ENCODE results near the gene KCNB1. TPM values are rescaled to one million over a fixed set of nuclear protein-coding genes. Genes with fewer than 3 reads are reported as not detected.
A peak's percentile ranks its signal among the peaks of the same experiment; 100 is the strongest.

The KCNB1 gene
- polyA plus RNA-seq (2012; ENCODE audit: low read depth, missing spikeins), result 0.03 TPM

- DNase-seq (ENCODE audit: insufficient read length, low spot score) (peak; percentile 63), FAIRE-seq (no peak)
- TF ChIP-seq PAX5 (IDR thresholded peaks at IDR 0.05; ENCODE audit: insufficient read depth, low read length, severe bottlenecking) (no peak), POU2F2 (IDR thresholded peaks at IDR 0.05; ENCODE audit: low read depth, low read length) (no peak), POLR2AphosphoS5 (IDR thresholded peaks at IDR 0.05; ENCODE audit: low read depth, low read length) (no peak), SPI1 (IDR thresholded peaks at IDR 0.05; ENCODE audit: low read depth, low read length) (no peak), TAF1 (IDR thresholded peaks at IDR 0.05; ENCODE audit: low read depth, low read length) (no peak), POLR2A (IDR thresholded peaks at IDR 0.05; ENCODE audit: low read depth, low read length) (no peak)
Observed at GRCh38 chr20:49482621-49483017, at the start of gene KCNB1. Gene KCNB1 (minus strand): TSS chr20:49482668. CDS start chr20:49482480, 188 bp downstream.

- DNase-seq (ENCODE audit: insufficient read length, low spot score), result no peak
- FAIRE-seq, result no peak
- TF ChIP-seq POLR2AphosphoS5 (IDR thresholded peaks at IDR 0.05; ENCODE audit: low read depth, low read length), result no peak
- no peak for TF ChIP-seq SPI1 (IDR thresholded peaks at IDR 0.05; ENCODE audit: low read depth, low read length)
- no peak for TF ChIP-seq TAF1 (IDR thresholded peaks at IDR 0.05; ENCODE audit: low read depth, low read length)
- no peak for TF ChIP-seq POU2F2 (IDR thresholded peaks at IDR 0.05; ENCODE audit: low read depth, low read length)
- no peak for TF ChIP-seq PAX5 (IDR thresholded peaks at IDR 0.05; ENCODE audit: insufficient read depth, low read length, severe bottlenecking)
- TF ChIP-seq POLR2A (IDR thresholded peaks at IDR 0.05; ENCODE audit: low read depth, low read length), result no peak
Observed at GRCh38 chr20:49529470-49529869, 47.0 kb upstream of the KCNB1 start.

- FAIRE-seq (no peak), DNase-seq (ENCODE audit: insufficient read length, low spot score) (no peak)
- no peak for TF ChIP-seq TAF1 (IDR thresholded peaks at IDR 0.05; ENCODE audit: low read depth, low read length)
- no peak for TF ChIP-seq POLR2AphosphoS5 (IDR thresholded peaks at IDR 0.05; ENCODE audit: low read depth, low read length)
- no peak for TF ChIP-seq POLR2A (IDR thresholded peaks at IDR 0.05; ENCODE audit: low read depth, low read length)
- no peak for TF ChIP-seq SPI1 (IDR thresholded peaks at IDR 0.05; ENCODE audit: low read depth, low read length)
- no peak for TF ChIP-seq POU2F2 (IDR thresholded peaks at IDR 0.05; ENCODE audit: low read depth, low read length)
- TF ChIP-seq PAX5 (IDR thresholded peaks at IDR 0.05; ENCODE audit: insufficient read depth, low read length, severe bottlenecking), result no peak
Observed at GRCh38 chr20:49526568-49526967, 44.1 kb upstream of the KCNB1 start.

GRCh38 chr20:49526056-49526455 is 43.6 kb upstream of the KCNB1 start:
- TF ChIP-seq POLR2A (IDR thresholded peaks at IDR 0.05; ENCODE audit: low read depth, low read length) (no peak), SPI1 (IDR thresholded peaks at IDR 0.05; ENCODE audit: low read depth, low read length) (no peak), PAX5 (IDR thresholded peaks at IDR 0.05; ENCODE audit: insufficient read depth, low read length, severe bottlenecking) (no peak), POU2F2 (IDR thresholded peaks at IDR 0.05; ENCODE audit: low read depth, low read length) (no peak), POLR2AphosphoS5 (IDR thresholded peaks at IDR 0.05; ENCODE audit: low read depth, low read length) (no peak), TAF1 (IDR thresholded peaks at IDR 0.05; ENCODE audit: low read depth, low read length) (no peak)
- DNase-seq (ENCODE audit: insufficient read length, low spot score) (no peak), FAIRE-seq (no peak)

- FAIRE-seq (no peak), DNase-seq (ENCODE audit: insufficient read length, low spot score) (no peak)
- TF ChIP-seq PAX5 (IDR thresholded peaks at IDR 0.05; ENCODE audit: insufficient read depth, low read length, severe bottlenecking) (no peak), TAF1 (IDR thresholded peaks at IDR 0.05; ENCODE audit: low read depth, low read length) (no peak), SPI1 (IDR thresholded peaks at IDR 0.05; ENCODE audit: low read depth, low read length) (no peak)
Observed at GRCh38 chr20:49523767-49524360, 41.4 kb upstream of the KCNB1 start.

- no peak for DNase-seq (ENCODE audit: insufficient read length, low spot score)
- no peak for FAIRE-seq
- no peak for TF ChIP-seq TAF1 (IDR thresholded peaks at IDR 0.05; ENCODE audit: low read depth, low read length)
- TF ChIP-seq PAX5 (IDR thresholded peaks at IDR 0.05; ENCODE audit: insufficient read depth, low read length, severe bottlenecking), result no peak
- TF ChIP-seq POLR2A (IDR thresholded peaks at IDR 0.05; ENCODE audit: low read depth, low read length), result no peak
- TF ChIP-seq POLR2AphosphoS5 (IDR thresholded peaks at IDR 0.05; ENCODE audit: low read depth, low read length), result no peak
- no peak for TF ChIP-seq POU2F2 (IDR thresholded peaks at IDR 0.05; ENCODE audit: low read depth, low read length)
- TF ChIP-seq SPI1 (IDR thresholded peaks at IDR 0.05; ENCODE audit: low read depth, low read length), result no peak
Observed at GRCh38 chr20:49521356-49521755, 38.9 kb upstream of the KCNB1 start.

- no peak for FAIRE-seq
- DNase-seq (ENCODE audit: insufficient read length, low spot score), result no peak
- TF ChIP-seq POU2F2 (IDR thresholded peaks at IDR 0.05; ENCODE audit: low read depth, low read length) (no peak), TAF1 (IDR thresholded peaks at IDR 0.05; ENCODE audit: low read depth, low read length) (no peak), POLR2A (IDR thresholded peaks at IDR 0.05; ENCODE audit: low read depth, low read length) (no peak), SPI1 (IDR thresholded peaks at IDR 0.05; ENCODE audit: low read depth, low read length) (no peak), PAX5 (IDR thresholded peaks at IDR 0.05; ENCODE audit: insufficient read depth, low read length, severe bottlenecking) (no peak), POLR2AphosphoS5 (IDR thresholded peaks at IDR 0.05; ENCODE audit: low read depth, low read length) (no peak)
Observed at GRCh38 chr20:49519777-49520359, 37.4 kb upstream of the KCNB1 start.

- DNase-seq (ENCODE audit: insufficient read length, low spot score) (no peak), FAIRE-seq (no peak)
- TF ChIP-seq SPI1 (IDR thresholded peaks at IDR 0.05; ENCODE audit: low read depth, low read length), result no peak
- no peak for TF ChIP-seq POU2F2 (IDR thresholded peaks at IDR 0.05; ENCODE audit: low read depth, low read length)
- no peak for TF ChIP-seq TAF1 (IDR thresholded peaks at IDR 0.05; ENCODE audit: low read depth, low read length)
- no peak for TF ChIP-seq POLR2A (IDR thresholded peaks at IDR 0.05; ENCODE audit: low read depth, low read length)
- no peak for TF ChIP-seq PAX5 (IDR thresholded peaks at IDR 0.05; ENCODE audit: insufficient read depth, low read length, severe bottlenecking)
- no peak for TF ChIP-seq POLR2AphosphoS5 (IDR thresholded peaks at IDR 0.05; ENCODE audit: low read depth, low read length)
Observed at GRCh38 chr20:49519212-49519712, 36.8 kb upstream of the KCNB1 start.

- DNase-seq (ENCODE audit: insufficient read length, low spot score) (no peak), FAIRE-seq (no peak)
- TF ChIP-seq SPI1 (IDR thresholded peaks at IDR 0.05; ENCODE audit: low read depth, low read length) (no peak), POLR2A (IDR thresholded peaks at IDR 0.05; ENCODE audit: low read depth, low read length) (no peak), POLR2AphosphoS5 (IDR thresholded peaks at IDR 0.05; ENCODE audit: low read depth, low read length) (no peak), POU2F2 (IDR thresholded peaks at IDR 0.05; ENCODE audit: low read depth, low read length) (no peak), PAX5 (IDR thresholded peaks at IDR 0.05; ENCODE audit: insufficient read depth, low read length, severe bottlenecking) (no peak), TAF1 (IDR thresholded peaks at IDR 0.05; ENCODE audit: low read depth, low read length) (no peak)
Observed at GRCh38 chr20:49518576-49518975, 36.1 kb upstream of the KCNB1 start.
